ENCODE results near the gene BIK. TPM values are rescaled to one million over a fixed set of nuclear protein-coding genes. Genes with fewer than 3 reads are reported as not detected.

Gene BIK
- total RNA-seq, 1 donor from 2014 or later: 9.9 TPM

- Mint-ChIP-seq H3K4me1 (peaks cover 26% of the 10 kb centered on the region), H3K9me3 (no peaks in the 10 kb centered on the region), H3K27me3 (ENCODE audit: low read depth) (no peaks in the 10 kb centered on the region), H3K36me3 (no peaks in the 10 kb centered on the region), H3K4me3 (no peak overlapping the region), H3K27ac (peak overlapping the region; percentile 89)
- no peak for TF ChIP-seq CTCF (IDR thresholded peaks at IDR 0.05; ENCODE audit: unreplicated experiment)
- DNase-seq (ENCODE audit: low spot score in 2 of 2, unreplicated experiment in 2 of 2): no peak
These were observed 16.8 kb downstream of the BIK start for GRCh38 chr22:43127166-43127908.

- Mint-ChIP-seq H3K27me3 (ENCODE audit: low read depth) (no peaks in the 10 kb centered on the region), H3K9me3 (no peaks in the 10 kb centered on the region), H3K27ac (peak overlapping the region; percentile 53), H3K36me3 (no peaks in the 10 kb centered on the region), H3K4me3 (no peak overlapping the region), H3K4me1 (peaks cover 26% of the 10 kb centered on the region)
- no peak for DNase-seq (ENCODE audit: low spot score in 2 of 2, unreplicated experiment in 2 of 2)
- TF ChIP-seq CTCF (IDR thresholded peaks at IDR 0.05; ENCODE audit: unreplicated experiment): no peak
These were observed 17.6 kb downstream of the BIK start for GRCh38 chr22:43128116-43128515.

- peak overlapping the region; percentile 73 for H3K27ac Mint-ChIP-seq
- H3K4me3 Mint-ChIP-seq: no peak overlapping the region
- no peaks in the 10 kb centered on the region for H3K9me3 Mint-ChIP-seq
- H3K27me3 Mint-ChIP-seq (ENCODE audit: low read depth): no peaks in the 10 kb centered on the region
- DNase-seq (ENCODE audit: low spot score in 2 of 2, unreplicated experiment in 2 of 2): no peak
- H3K36me3 Mint-ChIP-seq: peaks cover 3% of the 10 kb centered on the region
- TF ChIP-seq CTCF (IDR thresholded peaks at IDR 0.05; ENCODE audit: unreplicated experiment): no peak
- H3K4me1 Mint-ChIP-seq: peaks cover 26% of the 10 kb centered on the region
These were observed 18.4 kb downstream of the BIK start for GRCh38 chr22:43128928-43129424.

GRCh38 chr22:43129426-43130425 is 19.2 kb downstream of the BIK start:
- no peak for DNase-seq (ENCODE audit: low spot score in 2 of 2, unreplicated experiment in 2 of 2)
- Mint-ChIP-seq H3K4me3 (no peak overlapping the region), H3K9me3 (no peaks in the 10 kb centered on the region), H3K27me3 (ENCODE audit: low read depth) (no peaks in the 10 kb centered on the region), H3K4me1 (peaks cover 24% of the 10 kb centered on the region), H3K27ac (peak overlapping the region; percentile 67), H3K36me3 (peaks cover 3% of the 10 kb centered on the region)
- no peak for TF ChIP-seq CTCF (IDR thresholded peaks at IDR 0.05; ENCODE audit: unreplicated experiment)

- no peak overlapping the region for H3K27ac Mint-ChIP-seq
These were observed 21.4 kb downstream of the BIK start for GRCh38 chr22:43131773-43132501.

More at GRCh38 chr22:43131773-43132501, 21.4 kb downstream of the BIK start:
- no peaks in the 10 kb centered on the region for H3K9me3 Mint-ChIP-seq
- no peak overlapping the region for H3K4me3 Mint-ChIP-seq
- no peak for DNase-seq (ENCODE audit: low spot score in 2 of 2, unreplicated experiment in 2 of 2)
- H3K4me1 Mint-ChIP-seq: peaks cover 17% of the 10 kb centered on the region
- peaks cover 13% of the 10 kb centered on the region for H3K36me3 Mint-ChIP-seq
- H3K27me3 Mint-ChIP-seq (ENCODE audit: low read depth): no peaks in the 10 kb centered on the region
- no peak for TF ChIP-seq CTCF (IDR thresholded peaks at IDR 0.05; ENCODE audit: unreplicated experiment)
